Activated CD4-positive, CD25-positive, alpha-beta regulatory T cell treated with anti-CD3 and anti-CD28 coated beads, Interleukin-2, amount 50 U/mL, for 24 hours (primary cell): ENCODE results near the gene NME4.
A peak's percentile ranks its signal among the peaks of the same experiment; 100 is the strongest.
"Not testable (repeated sequence)": the region's sequence is repeated elsewhere in the genome, so short reads cannot be mapped to it uniquely, and the experiment has no call there.

Experiments used
- ATAC-seq, 2 donors: fragments of 150-1000 bp; cut with Tn5 transposase; one replicate each; pipeline ENCODE4 v1.10.0; 2021; ENCODE audit warnings: mild to moderate bottlenecking in 1 of 2, moderate library complexity in 1 of 2

The NME4 gene

DNA sequence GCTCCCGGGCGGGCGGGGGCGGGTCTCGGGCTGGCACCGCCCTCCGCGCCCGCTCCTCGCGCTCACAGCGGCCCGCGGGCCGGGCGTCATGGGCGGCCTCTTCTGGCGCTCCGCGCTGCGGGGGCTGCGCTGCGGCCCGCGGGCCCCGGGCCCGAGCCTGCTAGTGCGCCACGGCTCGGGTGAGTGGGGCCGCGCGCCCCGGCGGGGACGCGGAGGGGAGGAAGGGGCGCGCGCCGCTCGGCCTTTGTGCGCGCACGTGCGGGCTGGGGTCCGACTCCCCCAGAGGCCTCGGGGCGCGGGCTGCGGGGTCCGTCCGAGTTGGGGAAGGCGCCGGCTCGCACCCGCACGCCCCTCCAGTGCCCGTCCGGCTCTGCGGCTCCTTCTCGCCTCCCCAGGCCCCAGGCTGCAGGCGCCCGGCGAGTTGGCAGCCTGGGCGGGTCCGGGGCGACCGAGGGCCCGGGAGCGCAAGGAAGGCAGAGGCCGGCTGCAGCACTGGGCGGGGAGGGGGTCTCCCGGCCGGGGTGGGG, at the start of gene NME4:
Gene NME4 (plus strand): TSS at position 65 of the 527 bp plus-strand sequence. CDS start 24 bp downstream, at position 89.
- ATAC-seq, result no peak

DNA sequence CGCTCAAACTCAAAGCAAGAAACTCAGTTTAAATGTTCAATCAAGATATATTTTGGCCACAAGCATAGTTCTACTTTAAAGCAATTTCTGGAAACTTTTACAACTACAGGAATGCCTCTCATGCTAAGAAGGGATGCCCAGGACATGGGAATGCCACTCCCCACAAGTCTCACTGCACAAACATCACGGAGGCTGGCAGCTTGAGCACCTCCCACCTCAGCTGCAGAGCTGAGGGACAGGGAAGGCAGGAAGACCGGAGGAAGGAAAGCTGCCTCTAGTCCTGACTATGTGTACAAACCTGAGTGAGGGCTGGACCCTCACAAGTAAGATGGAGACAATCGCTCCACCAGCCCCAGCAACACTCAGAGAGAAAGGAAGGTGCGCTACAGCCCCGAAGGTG, 49.8 kb upstream of the NME4 start:
- ATAC-seq, result no peak

DNA sequence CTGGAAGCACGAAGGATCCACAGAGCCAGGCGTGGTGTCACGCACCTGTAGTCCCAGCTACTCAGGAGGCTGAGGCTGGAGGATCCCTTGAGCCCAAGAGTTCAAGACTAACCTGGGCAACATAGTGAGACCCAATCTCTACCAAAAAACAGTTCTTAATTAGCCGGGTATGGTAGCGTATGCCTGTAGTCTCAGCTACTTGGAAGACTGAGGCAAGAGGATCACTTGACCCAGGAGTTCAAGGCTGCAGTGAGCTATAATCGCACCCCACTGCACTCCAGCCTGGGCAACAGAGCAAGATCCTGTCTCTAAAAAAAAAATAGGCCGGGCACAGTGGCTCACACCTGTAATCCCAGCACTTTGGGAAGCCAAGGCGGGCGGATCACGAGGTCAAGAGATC, 48.5 kb upstream of the NME4 start:
- ATAC-seq, result not testable (repeated sequence)

DNA sequence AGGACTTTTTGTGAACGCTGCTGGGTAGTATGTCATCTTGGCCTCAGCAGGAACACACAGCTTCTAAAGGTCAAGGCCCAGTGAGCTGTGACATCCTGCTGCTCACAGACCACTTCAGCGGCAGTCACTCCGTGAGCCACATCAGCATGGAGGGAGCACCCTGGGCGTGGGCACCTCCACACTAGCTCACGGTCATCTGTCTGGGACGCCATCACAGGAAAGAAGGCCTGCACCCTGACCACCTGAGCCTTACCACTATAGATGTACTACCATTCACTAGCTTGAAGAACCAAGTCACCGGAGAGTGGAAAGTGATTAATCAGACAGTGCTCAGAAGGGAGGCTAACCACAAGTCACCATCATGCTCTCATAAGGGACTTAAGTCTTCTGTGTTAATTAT, 47.8 kb upstream of the NME4 start:
- peak; percentile 15 to 31 for ATAC-seq

DNA sequence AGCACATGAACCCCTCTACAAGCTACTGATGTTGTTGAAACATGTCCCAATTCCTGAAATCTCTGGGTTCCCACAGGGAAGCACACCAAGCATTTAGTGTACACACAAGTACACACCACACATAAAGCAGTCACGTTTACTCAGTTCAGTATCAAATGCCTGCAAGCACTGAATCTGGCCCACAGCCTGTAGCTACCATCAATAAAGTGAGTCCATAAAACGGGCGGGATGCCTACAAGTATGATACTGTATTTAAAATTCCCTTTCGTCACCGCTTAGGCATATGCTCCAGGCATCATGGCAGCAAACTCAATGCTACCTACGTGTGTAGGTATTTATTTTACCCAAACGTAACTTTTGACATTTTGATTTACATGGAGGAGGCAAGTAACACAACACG, 46.8 kb upstream of the NME4 start:
- no peak for ATAC-seq

DNA sequence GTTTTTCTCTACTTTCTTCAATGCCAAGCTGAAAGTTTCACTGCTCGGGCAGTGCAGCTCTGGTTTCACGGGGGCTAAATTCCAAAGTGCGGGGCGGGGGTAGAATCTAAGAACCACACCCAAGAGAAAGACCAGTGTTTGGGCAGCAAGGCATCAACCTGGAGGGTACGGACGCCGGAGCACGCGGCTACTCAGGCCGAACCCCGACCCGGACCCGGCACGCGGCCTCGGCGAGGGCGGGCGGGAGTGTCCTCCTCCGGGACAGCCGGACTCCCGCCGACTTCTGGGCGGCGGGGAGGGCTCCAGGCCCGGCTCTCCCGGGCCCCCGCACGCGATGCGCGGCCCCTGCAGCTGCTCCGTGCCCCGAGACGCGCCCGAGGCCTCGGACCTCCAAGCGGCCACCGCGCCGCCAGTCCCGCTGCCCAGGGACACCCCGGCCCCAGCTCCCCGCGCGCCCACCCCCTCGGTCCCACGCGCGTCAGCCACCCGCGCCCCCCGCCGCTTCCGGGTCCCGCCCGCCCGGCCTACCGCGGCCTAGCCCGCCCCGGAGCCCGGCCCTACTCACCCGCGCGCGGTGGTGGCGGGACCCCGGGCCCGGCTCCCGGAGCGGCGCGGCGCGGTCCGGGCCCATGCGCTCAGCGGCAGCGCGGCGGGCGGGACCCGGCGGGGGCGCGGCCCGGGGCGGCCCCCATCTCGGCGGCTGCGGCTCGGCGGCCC, 45.0 kb upstream of the NME4 start:
- ATAC-seq, result peak; percentile 33 to 45

DNA sequence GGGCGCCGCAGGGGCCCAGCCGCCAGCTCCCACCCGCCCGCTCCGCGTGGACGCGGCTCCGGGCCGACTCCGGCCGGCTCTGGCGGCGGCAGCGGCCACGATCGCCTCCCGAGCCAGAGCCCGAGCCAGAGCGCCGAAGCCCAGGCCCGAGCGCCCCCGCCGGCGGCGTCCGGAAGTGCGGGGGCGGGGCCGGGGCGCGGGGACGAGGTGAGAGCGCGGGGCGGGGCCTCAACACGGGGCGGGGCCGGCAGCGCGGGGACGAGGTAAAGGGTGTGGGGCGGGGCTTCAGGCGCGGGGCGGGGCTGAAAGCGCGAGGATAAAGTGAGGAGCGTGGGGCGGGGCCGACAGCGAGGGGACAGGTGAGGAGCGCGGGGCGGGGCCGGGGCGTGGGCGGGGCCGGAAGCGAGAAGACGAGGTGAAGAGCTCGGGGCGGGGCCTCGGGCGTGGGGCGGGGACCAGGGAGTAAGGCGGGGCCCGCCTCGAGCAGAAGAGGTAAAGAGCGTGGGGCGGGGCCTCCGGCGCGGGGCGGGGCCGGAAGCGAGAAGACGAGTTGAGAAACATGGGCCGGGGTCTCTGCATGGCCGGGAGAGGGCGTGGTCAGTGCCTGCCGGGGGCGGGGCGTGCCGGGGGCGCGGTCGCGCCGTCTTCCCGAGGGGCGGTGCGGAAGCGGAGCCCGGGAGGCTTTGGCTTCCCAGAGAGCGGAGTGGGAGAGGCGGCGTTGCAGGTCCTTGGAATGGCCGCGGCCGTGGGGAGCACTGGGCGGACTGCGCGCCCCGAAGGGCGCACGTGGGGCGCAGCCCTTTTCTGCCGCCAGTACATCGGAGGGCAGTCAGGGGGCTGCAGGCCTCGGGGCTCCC, 44.2 kb upstream of the NME4 start, which contains the start of gene AXIN1:
Gene AXIN1 (minus strand): TSS at position 177 of the 857 bp plus-strand sequence. CDS start 5,698 bp downstream, outside the sequence.
- peak; percentile 73 to 80 for ATAC-seq

DNA sequence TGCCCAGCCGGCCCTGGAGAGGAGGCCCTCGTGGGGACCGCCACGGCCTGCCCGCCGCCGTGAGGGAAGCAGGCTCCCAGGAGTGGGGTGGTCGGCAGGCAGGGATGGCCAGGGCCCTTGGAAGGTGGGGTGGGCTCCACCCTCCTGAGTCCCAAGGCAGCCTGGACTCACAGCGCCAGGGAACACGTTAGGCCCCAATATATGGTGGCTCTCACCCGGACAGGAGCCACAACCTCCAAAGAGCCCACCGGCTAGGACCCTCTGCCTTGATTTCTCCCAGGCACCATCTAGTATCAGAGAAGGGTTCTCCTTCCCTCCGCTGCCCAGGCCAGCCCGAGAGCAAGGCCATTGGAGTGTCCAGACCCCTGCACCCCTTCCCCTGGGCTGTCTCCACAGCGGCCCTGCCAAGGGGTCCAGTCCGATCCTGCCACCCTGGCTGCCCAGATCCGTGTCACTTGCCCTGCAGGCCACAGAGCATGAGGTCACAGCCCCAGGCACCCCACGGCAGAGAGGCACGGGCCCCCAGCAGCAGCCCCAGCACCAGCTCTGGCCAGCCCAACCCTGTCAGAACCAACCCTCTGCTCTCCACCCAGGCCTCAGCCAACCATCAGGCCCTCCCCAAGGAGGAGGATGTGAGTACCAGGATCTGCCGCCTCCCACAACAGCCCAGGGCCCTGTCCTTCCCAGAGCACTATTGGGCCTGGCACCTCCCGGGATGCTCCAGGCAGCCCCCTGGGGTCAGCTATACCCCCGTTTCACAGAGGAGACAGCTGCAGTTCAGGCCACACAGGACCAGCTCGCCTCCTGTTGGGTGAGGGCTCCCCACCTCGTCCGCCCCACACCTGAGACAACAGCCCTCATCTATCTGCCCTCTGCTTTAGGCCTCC, 43.4 kb upstream of the NME4 start:
- no peak for ATAC-seq

DNA sequence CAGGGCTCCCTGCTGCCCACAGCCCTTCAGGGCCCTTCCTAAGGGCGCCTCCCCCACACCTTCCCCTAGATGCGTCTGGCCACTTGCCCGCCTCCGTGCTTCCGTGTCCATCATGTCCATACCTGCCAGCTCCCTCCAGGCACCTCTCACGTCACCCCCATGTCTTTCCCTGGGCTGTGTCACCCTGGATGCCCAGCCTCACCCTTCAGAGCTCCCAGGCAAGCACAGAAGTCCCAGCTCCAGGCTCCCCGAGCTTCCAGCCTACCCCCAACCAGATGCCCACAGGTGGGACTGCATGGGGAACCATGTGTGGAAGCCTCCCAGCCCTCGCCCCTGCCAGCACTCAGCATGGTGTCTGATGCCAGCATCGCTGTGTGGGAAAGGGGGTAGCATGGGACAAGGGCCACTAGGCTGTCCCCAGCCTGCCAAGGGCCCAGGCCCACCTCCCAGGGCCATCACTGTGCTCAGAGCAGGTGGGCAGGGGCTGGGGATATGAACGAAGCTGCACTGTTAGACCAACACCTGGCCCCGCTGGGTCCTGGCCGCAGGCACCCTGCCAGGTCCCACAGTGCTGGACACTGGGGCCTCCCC, 42.6 kb upstream of the NME4 start:
- ATAC-seq, result no peak

DNA sequence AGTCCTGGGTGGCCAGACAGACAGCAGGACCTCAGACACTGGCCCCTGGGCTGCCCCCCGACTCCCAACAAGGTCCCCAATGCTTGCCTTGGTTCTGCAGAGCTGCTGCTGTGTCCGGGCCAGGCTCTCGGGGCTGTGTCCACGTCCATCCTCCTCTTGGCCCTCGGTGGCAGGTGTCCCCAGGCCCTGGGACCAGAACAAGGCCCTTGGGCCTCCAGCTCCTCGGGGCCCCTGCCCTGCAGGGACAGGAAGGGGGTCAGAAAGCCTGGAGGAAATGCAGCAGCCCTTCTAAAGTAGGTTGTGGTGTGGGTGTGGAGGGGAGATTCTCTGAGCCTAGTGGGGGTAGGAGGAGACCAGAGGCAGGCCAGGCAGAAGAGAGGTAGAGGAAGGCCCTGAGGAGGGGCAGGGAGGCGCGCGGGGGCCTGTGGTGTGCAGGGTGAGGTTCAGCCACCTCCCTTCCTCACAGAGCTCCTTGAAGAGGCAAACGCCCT, 42.0 kb upstream of the NME4 start:
- no peak for ATAC-seq

DNA sequence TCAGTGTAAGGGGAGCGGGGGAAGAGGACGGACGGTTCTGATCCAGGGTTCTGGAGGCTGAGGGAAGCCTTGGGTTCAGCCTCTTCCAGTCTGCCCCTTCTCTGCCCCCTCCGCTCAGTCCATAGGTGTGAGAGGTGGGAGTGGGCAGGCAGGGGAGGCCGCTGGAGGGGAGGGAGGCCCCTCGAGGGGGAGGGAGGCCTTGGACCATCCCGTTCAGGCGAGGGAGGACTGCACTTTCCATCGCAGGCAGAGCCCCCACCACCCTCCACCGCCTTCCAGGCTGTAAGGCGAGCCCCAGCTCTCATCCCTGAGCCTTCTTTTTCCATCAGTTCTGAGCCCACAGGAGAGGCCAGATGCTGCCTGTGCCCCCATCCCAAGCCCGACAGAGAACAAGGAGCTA, 40.3 kb upstream of the NME4 start:
- no peak for ATAC-seq

DNA sequence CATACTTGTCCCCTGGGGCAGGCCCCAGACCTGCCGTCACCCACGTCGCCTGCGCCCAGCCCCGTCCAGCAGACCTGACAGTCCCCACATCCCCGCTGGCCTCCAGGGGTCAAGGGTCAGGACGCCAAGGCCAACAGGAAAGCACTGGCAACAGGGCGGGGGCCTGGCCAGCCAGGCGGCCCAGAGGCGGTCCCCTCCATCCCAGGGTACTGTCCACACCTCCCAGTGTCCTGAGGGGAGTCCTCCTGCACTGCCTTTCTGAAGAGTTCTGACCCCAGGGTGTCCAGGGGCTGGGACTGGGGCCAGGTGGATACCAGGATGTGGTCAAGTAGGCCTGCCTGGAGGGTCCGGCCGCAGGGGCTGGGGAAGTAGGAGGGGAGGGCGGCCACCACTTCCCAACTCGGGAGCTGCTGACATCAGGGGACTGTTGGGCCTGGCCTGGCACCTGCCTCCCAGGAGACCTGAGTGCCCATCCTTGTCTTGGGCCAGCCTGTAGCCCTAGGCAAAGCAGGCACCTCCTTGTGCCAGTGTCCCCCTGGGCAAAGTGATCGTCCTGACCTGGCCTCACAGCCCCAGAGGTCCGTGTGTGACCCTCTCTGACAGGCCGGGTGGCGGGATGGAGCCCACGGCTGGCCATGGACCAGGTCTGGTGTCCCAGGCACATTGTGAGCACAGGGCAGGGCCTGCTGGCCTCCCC, 37.8 kb upstream of the NME4 start:
- ATAC-seq, result no peak

DNA sequence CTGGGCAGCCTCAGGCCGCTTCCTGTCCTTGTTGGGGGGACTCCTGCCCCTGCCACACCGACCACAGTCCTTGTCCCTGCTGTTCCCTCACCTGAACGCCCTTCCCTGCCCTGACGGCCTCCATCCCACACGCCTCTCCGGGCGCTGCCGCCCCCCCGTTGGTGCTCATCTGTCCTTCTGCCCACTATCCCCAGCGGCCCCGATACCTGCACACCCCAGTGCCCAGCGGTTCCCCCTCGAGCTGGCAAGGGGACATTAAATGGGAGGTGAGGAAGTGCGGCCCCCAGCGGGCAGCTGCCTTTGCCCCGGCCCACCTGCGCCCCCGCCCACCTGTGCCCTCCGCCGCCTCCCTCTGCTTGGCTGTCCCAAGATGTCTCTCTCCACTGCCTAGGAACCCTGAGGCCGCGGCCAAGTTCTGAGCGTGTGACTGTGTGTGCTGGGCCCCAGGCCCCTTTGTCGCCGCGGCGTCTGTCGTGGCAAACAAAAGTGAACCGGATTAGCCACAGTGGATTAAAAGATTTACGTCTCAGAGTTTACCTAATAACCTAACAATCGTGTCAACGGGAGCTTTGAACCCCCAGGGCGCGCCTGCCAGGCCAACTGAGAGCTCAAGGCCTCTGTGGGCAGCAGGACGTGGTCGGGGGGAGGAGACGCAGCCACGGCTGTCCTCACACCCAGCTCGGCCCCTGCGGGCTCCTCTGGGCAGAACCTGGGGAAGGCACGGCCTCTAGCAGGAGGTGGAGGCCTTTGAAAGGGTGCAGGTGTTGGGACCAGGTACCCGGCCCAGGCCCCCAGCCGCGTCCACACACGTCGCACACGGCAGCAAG, 36.9 kb upstream of the NME4 start:
- ATAC-seq, result no peak

DNA sequence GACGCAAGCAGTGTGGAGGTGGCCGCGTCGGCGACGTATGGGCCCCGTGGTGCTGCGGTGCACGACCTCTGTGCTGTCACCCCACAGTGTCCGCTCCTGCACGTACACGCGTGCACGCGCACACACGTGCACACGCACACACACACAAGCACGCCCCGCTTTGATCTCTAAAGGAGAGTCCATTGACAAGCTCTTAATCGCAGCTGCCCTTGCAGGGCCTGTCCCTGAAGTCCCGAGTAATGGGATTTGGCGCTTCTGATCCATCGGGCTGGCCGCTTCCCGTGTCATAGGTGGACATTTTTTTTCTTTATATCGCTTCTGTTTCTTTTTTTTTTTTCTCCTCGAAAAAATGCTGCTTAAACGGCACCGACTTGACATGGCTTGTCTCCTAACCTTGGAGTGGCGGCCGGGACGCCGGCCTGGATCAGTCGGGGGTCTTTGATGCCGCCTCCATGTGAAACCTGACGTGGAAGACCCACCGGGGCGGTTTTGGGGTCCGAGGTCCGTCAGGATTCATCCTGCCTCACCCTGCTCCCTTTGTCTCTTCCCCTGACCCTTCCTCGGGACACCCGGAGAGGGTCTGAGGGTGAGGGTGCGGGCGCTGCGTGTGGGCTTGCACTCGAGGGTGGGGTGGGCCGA, 36.2 kb upstream of the NME4 start:
- no peak for ATAC-seq

DNA sequence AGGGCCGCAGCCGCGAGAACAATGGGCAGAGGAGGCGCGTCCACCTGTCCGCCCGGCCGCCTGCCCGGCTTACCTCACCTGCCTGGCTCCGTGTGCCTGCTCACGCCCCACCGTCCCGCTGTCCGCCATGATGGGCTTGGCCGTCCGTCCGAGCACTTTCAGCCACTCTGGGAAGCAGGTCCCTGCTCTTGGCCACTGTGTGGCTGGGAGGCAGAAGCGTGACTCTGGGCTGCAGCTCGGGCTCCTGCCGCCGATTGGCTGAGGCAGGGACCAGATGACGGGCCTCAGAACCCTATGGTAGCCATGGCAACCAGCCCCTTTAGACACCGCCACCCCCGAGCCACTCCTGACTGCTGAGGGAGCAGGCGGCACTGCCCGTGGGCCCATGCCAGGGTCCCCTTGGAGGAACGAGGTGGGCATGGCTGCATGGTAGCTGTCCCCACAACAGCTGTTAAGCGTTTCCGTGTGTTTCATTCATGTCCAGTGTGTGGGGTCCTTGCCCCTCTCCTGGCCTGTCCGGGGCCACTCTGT, 35.6 kb upstream of the NME4 start:
- ATAC-seq, result no peak

DNA sequence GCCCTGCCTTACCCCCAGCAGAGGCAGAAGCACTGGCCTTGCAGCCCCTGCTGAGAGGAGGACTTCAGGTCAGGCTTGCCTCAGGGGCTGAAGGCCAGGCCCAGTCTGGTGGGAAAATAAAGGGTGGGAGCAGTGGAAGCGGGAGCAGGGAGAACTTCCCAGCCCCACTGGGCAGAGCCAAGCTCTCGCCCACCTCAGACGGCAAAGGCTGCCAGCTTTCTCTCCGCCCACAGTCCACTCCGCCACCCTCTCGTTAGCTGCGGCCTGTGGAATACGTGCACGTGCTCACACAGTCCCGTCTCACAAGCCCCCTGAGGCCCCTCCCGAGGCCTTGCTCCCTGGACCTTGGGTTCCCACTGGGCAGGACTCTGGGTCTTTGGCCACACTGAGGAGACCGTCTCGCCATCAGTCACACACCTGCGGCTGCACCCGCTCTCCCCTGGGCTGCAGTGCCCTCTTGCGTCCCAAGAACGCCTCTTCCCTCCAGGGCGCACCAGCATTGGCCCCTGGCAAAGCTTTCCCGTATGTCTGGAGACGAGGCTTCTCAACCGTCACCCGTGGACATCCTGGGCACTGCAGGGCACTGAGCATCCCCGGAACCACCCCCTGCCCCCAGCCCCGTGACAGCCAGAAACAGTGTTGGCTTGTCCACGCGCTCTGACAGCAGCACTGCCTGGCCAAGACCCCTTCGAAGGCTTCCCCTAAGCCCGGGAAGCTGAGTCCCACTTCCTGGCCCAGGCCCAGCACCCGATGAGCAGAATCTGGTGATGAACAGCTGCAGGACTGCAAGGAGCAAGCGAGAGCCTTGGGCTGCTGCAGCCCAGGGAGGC, 34.9 kb upstream of the NME4 start:
- peak; percentile 90 to 91 for ATAC-seq

DNA sequence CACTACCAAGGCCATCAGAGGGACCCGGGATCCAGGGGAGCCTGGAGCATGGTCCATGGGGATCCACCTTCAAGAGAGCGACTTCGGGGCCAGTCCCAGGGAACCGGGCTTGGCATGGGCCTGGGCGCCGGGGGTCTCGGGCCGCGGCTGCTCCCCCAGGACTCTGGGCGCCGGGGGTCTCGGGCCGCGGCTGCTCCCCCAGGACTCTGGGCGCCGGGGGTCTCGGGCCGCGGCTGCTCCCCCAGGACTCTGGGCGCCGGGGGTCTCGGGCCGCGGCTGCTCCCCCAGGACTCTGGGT, 34.3 kb upstream of the NME4 start:
- ATAC-seq, result not testable (repeated sequence)

DNA sequence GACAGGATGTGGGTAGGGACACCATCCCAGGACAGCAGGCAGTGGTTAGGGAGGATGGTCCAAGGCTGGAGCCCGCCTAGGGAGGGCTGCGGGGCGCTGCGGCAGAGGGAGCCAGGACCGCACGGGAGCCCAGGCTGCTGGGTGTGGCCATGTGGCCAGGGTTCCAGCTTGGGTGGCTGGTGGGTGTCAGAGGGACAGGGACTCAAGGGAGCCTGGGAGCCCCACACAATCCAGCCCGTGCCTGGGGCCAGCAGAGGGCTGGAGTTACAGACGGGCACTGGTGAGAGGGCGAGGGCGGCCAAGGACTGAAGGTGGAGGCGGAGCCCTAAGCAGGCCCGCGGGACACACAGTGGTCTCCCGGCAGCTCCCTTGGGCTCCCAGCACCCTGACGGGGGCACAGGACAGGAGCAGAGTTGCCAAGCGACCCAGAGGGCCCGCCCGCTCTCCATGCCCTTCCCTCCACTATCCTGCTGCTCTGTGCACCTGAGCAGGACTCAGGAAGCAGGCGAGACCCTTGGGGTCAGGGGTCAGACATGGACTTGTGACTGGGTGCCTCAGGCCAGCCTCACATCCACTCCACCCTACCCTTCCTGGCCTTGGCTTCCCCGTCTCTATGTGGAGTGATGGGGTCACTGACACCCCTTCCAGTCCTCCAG, 33.8 kb upstream of the NME4 start:
- ATAC-seq, result no peak
